K562 (cell line): ENCODE measurements around the gene ARHGAP23. TPM values are rescaled to one million over a fixed set of nuclear protein-coding genes. Genes with fewer than 3 reads are reported as not detected.
A peak's percentile ranks its signal among the peaks of the same experiment; 100 is the strongest.

ENCODE experiments used
- ATAC-seq: fragments of 200-7000 bp; cut with Tn5 transposase; 3 replicates; pipeline ENCODE4 v1.9.1; 2020; ENCODE audit warnings: moderate library complexity
- BruUV-seq: library from RNA; stranded (reverse); fragments of 400-500 nt; replicated peaks from 2 replicates; lab custom pipeline; 2021; lab: Mats Ljungman, UMichigan
- CTCF ChIA-PET: fragments of 300-600 bp; formaldehyde crosslinking; extraction: SDS; loops from one replicate; lab custom pipeline; 2021; ENCODE audit warnings: low intra/inter-chr PET ratio; lab: Yijun Ruan, JAX
- POLR2A ChIA-PET: fragments of 300-600, 350-650 bp; sonication (Branson Sonifier 250); formaldehyde crosslinking; extraction: SDS; loops from one replicate; lab custom pipeline; 2021; ENCODE audit warnings: antibody characterized with exemption, inconsistent platforms; lab: Yijun Ruan, JAX
- DNase-seq, 4 experiments: peaks; one replicate each; pipeline versions ENCODE4 v3.0.0 to v3.0.0-alpha.2; 2011 to 2018; ENCODE audit warnings: low spot score in 3 of 4, mixed read lengths in 3 of 4; ENCODE audit errors: extremely low read depth in 1 of 4
- FAIRE-seq: peaks from 2 replicates; lab custom pipeline; 2011; peaks lifted over from hg19 to GRCh38; lab: Jason Lieb, UNC
- H2AFZ ChIP-seq: 2 replicates; pipeline ENCODE4 v1.6.0; 2011; ENCODE audit warnings: low read depth, low read length, control low read depth, inconsistent platforms
- H3K27ac ChIP-seq: fragments of 200-600 bp; 3 replicates; pipeline ENCODE4 v1.8.0; 2011; ENCODE audit warnings: low read depth, mild to moderate bottlenecking, control low read depth, inconsistent platforms, low read length, moderate library complexity, mixed read lengths; ENCODE audit errors: extremely low read depth
- H3K27me3 ChIP-seq, 2 experiments: fragments of 300-600 bp in 1 of 2; 2 replicates in 1 of 2; 3 replicates in 1 of 2; pipeline versions ENCODE4 v1.6.0 to v1.8.0; 2011; ENCODE audit warnings: inconsistent platforms in 2 of 2, low read length in 2 of 2, mild to moderate bottlenecking in 1 of 2, mixed read lengths in 1 of 2, moderate library complexity in 1 of 2; ENCODE audit not compliant: control insufficient read depth in 2 of 2, insufficient read depth in 2 of 2
- H3K36me3 ChIP-seq: fragments of 300-600 bp; 3 replicates; pipeline ENCODE4 v1.8.0; 2011; ENCODE audit warnings: mild to moderate bottlenecking, low read length, inconsistent platforms; ENCODE audit not compliant: control insufficient read depth, insufficient read depth
- H3K4me1 ChIP-seq, 2 experiments: fragments of 200-600 bp in 1 of 2; replicated peaks in 1 of 2; 2 replicates in 1 of 2; 3 replicates in 1 of 2; pipeline versions ENCODE4 v1.5.1 to v1.8.0; 2011; ENCODE audit warnings: inconsistent platforms in 2 of 2, low read length in 2 of 2, mild to moderate bottlenecking in 1 of 2, mixed read lengths in 1 of 2, moderate library complexity in 1 of 2; ENCODE audit not compliant: control insufficient read depth in 2 of 2, insufficient read depth in 2 of 2
- H3K4me2 ChIP-seq: 2 replicates; pipeline ENCODE4 v1.6.1; 2011; ENCODE audit warnings: low read length, control low read depth, inconsistent platforms, mixed read lengths; ENCODE audit not compliant: insufficient read depth
- H3K4me3 ChIP-seq: fragments of 200-600 bp; sonication (generic), shearing (Covaris generic); 2 replicates; pipeline ENCODE4 v1.5.1; 2016; ENCODE audit warnings: control low read depth, inconsistent platforms
- H3K79me2 ChIP-seq: fragments of 200-600 bp; 3 replicates; pipeline ENCODE4 v1.8.0; 2011; ENCODE audit warnings: low read length, inconsistent platforms; ENCODE audit not compliant: control insufficient read depth, insufficient read depth
- H3K9ac ChIP-seq, 2 experiments: 2 replicates each; pipeline versions ENCODE4 v1.6.0 to v1.6.1; 2011; ENCODE audit warnings: low read depth in 2 of 2, low read length in 2 of 2, control low read depth in 1 of 2, inconsistent platforms in 1 of 2, mild to moderate bottlenecking in 1 of 2, mixed read lengths in 1 of 2; ENCODE audit not compliant: insufficient read depth in 1 of 2
- H3K9me1 ChIP-seq: one replicate; pipeline ENCODE4 v1.6.0; 2011; ENCODE audit warnings: inconsistent platforms, mild to moderate bottlenecking, low read length, moderate library complexity; ENCODE audit not compliant: control insufficient read depth, insufficient read depth
- H3K9me3 ChIP-seq: replicated peaks from 2 replicates; pipeline ENCODE4 v1.5.1; 2011; ENCODE audit warnings: low read depth, low read length, inconsistent platforms; ENCODE audit not compliant: control insufficient read depth, insufficient read depth
- H4K20me1 ChIP-seq: replicated peaks from 2 replicates; pipeline ENCODE4 v1.6.1; 2011; ENCODE audit warnings: low read length, inconsistent platforms, mixed read lengths; ENCODE audit not compliant: control insufficient read depth, insufficient read depth
- ASH1L ChIP-seq: fragments of 450-650 bp; IDR thresholded peaks from 2 replicates; pipeline ENCODE4 v1.6.1; 2018; ENCODE audit warnings: borderline replicate concordance, mild to moderate bottlenecking, low read depth; ENCODE audit not compliant: partially characterized antibody
- MAFF ChIP-seq: IDR thresholded peaks from 2 replicates; pipeline ENCODE4 v1.6.1; 2012; ENCODE audit warnings: low read length, improper control_type of control experiment
- NFATC3 ChIP-seq: fragments of 450-650 bp; IDR thresholded peaks from 2 replicates; pipeline ENCODE4 v1.6.1; 2017; ENCODE audit warnings: mild to moderate bottlenecking
- POLR2A ChIP-seq: fragments of 450-650 bp; conservative IDR thresholded peaks from 2 replicates; pipeline ENCODE4 v1.6.1; 2016
- SFPQ ChIP-seq: fragments of 200-400 bp; formaldehyde crosslinking; IDR thresholded peaks from 2 replicates; pipeline ENCODE4 v1.6.1; 2017; ENCODE audit warnings: mild to moderate bottlenecking, low read depth, low read length, moderate library complexity
- SIN3B ChIP-seq: fragments of 450-650 bp; IDR thresholded peaks from 2 replicates; pipeline ENCODE4 v1.6.1; 2017; ENCODE audit warnings: low read depth, mild to moderate bottlenecking, moderate library complexity
- TFAM ChIP-seq: fragments of 250-450 bp; sonication (Bioruptor Pico); conservative IDR thresholded peaks from 2 replicates; pipeline ENCODE4 v1.5.0; 2021; ENCODE audit warnings: mild to moderate bottlenecking, moderate library complexity
- ZBTB2 ChIP-seq: fragments of 450-650 bp; IDR thresholded peaks from 2 replicates; pipeline ENCODE4 v1.6.1; 2016; ENCODE audit warnings: antibody characterized with exemption
- ZZZ3 ChIP-seq: fragments of 450-650 bp; IDR thresholded peaks from 2 replicates; pipeline ENCODE4 v1.6.1; 2016; ENCODE audit warnings: antibody characterized with exemption, mild to moderate bottlenecking, moderate library complexity
- WGBS: fragments of 100-300 bp; shearing (Covaris generic); methylation state at CpG from one replicate; pipeline ENCODE4 v1.1.6; 2016; ENCODE audit warnings: low coverage, mixed read lengths; ENCODE audit not compliant: insufficient coverage; ENCODE audit errors: missing lambda C conversion rate; 5-methylcytosine and 5-hydroxymethylcytosine counted together
- in situ Hi-C: fragments of 300-500 bp; cut with MboI; formaldehyde crosslinking; loops from 4 replicates; pipeline ENCODE4 v1.15.0; 2018; ENCODE audit warnings: inconsistent platforms, mixed read lengths
- intact Hi-C: fragments of 100-400 bp; cut with micrococcal nuclease; formaldehyde crosslinking; loops from 2 replicates; pipeline ENCODE4 v1.14.2; 2022
- polyA plus RNA-seq, 8 experiments: library from polyadenylated mRNA; depleted of rRNA in 4 of 8; stranded (reverse) in 5 of 8; unstranded in 3 of 8; fragments of >200 nt; fragmentation: Nextera tagmentation in 2 of 8; fragmentation: Illumina TruSeq in 1 of 8; extraction: Ambion mirVana in 2 of 8; extraction: Trizol in 1 of 8; gene quantifications; 2 replicates each; pipeline versions ENCODE4 v1.2.1 to v1.2.3, GENCODE V29; 2011 to 2014; ENCODE audit warnings: inconsistent platforms in 1 of 8, missing spikeins in 1 of 8
- total RNA-seq, 7 experiments: library from RNA; depleted of rRNA in 6 of 7; stranded (reverse); fragments of >200 nt in 6 of 7; fragmentation: Illumina TruSeq in 2 of 7; extraction: Trizol in 2 of 7; gene quantifications; 2 replicates each; pipeline versions ENCODE4 v1.2.1 to v1.2.3, GENCODE V29; 2011 to 2021; ENCODE audit warnings: low replicate concordance in 1 of 7

The ARHGAP23 gene
- total and polyA plus RNA-seq, 9 of the 15 experiments (the other 6 are each of a cell fraction or from before 2014, with no cell fraction given): 0.01 to 2.7 (median 0.70) TPM

GRCh38 chr17:38557396-38557795 is 129.1 kb downstream of the ARHGAP23 start:
- Histone ChIP-seq H3K27me3 (peaks cover 12 to 41% of the 10 kb centered on the region in 2 experiments; a peak in 4 of 5 replicates), H3K9me1 (no peaks in the 10 kb centered on the region), H4K20me1 (peaks cover 27% of the 10 kb centered on the region), H3K27ac (no peak overlapping the region), H3K79me2 (no peaks in the 10 kb centered on the region), H3K36me3 (no peaks in the 10 kb centered on the region), H3K4me3 (no peak overlapping the region), H3K9ac (peak overlapping the region in 1 of 2 experiments; percentile 4; a peak in 1 of 4 replicates), H3K4me1 (peaks cover 19 to 44% of the 10 kb centered on the region in 2 experiments), H3K9me3 (no peaks in the 10 kb centered on the region), H2AFZ (0 out of 2 replicates have a peak overlapping the region, but pooled peaks have one; percentile 5), H3K4me2 (peak overlapping the region; percentile 71; the same call in 1 of the 2 replicates)
- intact Hi-C loops: loop anchor here (5.0 kb wide), 1 partner anchor 45 kb away; no protein-coding TSS in a partner anchor
- ATAC-seq (no peak), FAIRE-seq (no peak), DNase-seq (no peak)
- ChIA-PET POLR2A (interaction anchor here (0.8 kb wide), 1 partner anchor 10 kb away, joined by 3 read pairs; no protein-coding TSS in a partner anchor), CTCF (interaction anchor here (0.7 to 2.9 kb wide), 4 partner anchors 23 to 110 kb away, joined by 3 to 17 read pairs (median 10); no protein-coding TSS in a partner anchor)
- no TSS peak for BruUV-seq
- TF ChIP-seq ZBTB2 (no peak), POLR2A (no peak), SFPQ (no peak), TFAM (no peak), ASH1L (no peak), NFATC3 (no peak), SIN3B (no peak), MAFF (no peak), ZZZ3 (no peak)
- in situ Hi-C loops: loop anchor here (5.0 kb wide), 1 partner anchor 105 kb away; no protein-coding TSS in a partner anchor
- 57% methylated on average over 6 of the region's 6 CpGs for WGBS
